GM18526 (cell line): ENCODE results near the gene ZNF778.

Experiments used
- POLR2A ChIP-seq: IDR thresholded peaks from 3 replicates; pipeline ENCODE4 v1.6.1; 2011; ENCODE audit not compliant: insufficient read length; ENCODE audit errors: extremely low read depth

Gene ZNF778

GRCh38 chr16:89261691-89262563 is 44.4 kb downstream of the ZNF778 start:
- no peak for TF ChIP-seq POLR2A

- no peak for TF ChIP-seq POLR2A
Measured at GRCh38 chr16:89264800-89265550, 47.5 kb downstream of the ZNF778 start.

DNA sequence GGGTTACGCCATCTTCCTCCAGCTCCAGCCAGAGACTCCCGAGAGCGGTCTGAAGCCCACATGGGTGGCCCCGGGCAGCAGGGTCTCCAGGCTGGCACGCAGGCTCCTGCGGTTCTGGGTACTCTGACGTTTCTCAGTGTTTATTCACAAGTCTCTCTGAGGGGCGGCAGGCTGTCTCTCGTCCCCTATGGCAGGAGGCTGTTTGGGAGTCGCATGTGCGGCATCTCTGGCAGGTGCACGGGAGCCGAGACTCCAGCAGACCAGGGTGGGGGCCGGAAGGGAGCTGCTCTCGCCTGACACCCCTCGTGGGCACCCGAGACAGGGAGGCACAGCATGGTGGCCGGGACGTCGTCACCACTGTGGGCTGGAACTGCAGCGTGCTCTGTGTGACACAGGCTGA is 48.1 kb downstream of the ZNF778 start:
- no peak for TF ChIP-seq POLR2A

DNA sequence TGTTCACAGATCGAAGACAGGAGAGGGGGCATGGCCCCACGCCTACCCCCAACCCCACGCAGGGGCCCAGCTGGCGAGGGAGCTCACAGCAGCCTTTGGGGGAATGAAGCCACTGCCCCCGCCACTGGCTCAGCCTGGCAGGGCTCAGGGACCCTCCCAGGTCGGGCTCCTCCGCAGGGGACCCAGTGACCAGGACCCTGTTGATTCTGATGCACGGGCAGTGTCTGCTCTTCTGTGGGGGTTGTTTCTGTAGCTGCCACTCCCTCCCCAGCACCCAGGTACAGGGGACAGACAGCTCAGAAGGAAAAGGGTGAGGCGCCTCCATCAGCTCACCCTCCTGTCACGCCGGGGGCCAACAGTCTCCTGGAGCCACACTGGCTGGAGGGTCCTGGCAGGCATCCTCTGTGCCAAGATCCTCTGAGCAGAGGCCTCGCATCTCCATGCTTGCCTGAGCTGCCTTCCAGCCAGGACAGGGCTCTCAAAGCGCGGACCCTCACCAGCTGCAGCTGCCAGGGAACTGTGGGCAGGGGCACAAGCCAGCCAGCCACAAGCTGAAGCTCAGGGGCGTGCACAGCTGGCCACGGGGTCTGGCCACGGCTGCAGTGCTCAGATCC is 49.1 kb downstream of the ZNF778 start:
- no peak for TF ChIP-seq POLR2A

- TF ChIP-seq POLR2A: no peak
Measured at GRCh38 chr16:89268585-89268984, 51.1 kb downstream of the ZNF778 start.

GRCh38 chr16:89268987-89269735 is 51.7 kb downstream of the ZNF778 start:
- no peak for TF ChIP-seq POLR2A

DNA sequence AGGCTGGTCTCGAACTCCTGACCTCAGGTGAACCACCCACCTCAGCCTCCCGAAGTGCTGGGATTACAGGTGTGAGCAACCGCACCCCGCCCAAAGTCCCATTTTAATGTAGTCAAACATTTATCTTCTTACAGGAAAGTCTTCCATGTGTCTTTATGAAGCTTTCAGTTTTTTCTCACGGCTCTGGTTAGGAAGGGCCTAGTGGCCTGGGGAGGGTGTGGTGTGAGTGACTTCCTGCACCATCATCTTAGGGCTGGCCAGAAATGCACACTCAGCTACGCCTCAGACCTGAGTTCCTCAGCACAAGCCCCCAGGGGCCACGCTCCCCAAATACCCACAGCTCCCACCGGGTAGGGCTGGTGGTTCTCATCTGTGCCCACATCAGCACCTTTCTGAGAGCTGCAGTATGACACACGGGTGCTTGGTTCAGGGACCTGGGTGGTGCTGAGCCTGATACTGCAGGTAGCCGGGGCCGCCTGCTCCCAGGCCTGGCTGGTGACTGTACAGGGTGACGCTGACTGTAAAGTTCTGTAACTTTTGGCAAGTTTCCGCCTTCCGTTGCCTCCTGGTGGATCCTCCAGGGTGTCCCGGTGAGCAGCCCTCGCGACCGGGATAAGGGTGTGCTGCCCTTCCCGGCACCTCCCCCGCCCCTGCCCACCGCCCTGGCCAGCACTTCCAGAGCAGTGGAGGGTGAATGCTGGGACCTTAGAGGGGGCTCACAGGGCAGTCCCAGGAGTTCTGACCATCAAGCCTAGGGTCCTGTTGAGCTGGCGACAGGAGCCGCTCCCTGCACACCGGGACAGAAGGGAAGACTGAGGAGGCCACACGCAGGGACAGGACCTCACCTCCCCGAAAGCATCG is 52.5 kb downstream of the ZNF778 start:
- TF ChIP-seq POLR2A: no peak

GRCh38 chr16:89270666-89271345 is 53.3 kb downstream of the ZNF778 start:
- no peak for TF ChIP-seq POLR2A

DNA sequence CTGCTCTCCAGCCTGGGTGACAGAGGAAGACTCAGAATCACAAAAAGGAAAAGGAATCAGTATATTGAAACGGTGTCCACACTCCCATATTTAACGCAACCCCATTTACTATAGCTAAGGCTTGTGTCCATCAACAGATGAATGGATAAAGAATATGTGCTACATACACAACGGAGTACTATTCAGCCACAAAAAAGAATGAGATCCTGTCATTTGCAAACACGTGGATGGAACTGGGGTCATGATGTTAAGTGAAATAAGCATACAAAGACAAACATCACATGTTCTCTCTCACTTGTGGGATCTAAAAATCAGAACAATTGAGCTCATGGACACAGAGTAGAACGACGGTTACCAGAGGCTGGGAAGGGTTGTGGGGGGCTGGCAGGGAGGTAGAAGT is 55.1 kb downstream of the ZNF778 start:
- TF ChIP-seq POLR2A: no peak

- TF ChIP-seq POLR2A: no peak
Measured at GRCh38 chr16:89273741-89274472, 56.4 kb downstream of the ZNF778 start.

- no peak for TF ChIP-seq POLR2A
Measured at GRCh38 chr16:89274561-89275283, 57.2 kb downstream of the ZNF778 start.

DNA sequence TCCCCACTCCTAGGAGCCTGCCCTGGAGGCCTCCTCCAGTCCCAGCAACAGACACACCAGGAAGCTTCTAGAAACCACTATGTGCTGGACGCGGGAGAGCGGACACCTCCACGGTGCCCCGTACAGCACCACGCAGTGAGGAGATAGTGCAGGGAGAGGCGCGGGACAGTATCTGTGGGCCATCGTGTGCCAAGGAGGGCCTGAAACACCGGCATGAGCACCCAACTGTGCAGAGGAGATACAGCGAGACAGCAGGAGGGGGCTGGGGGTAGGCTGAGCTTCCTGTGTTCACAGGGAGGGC is 57.7 kb downstream of the ZNF778 start:
- TF ChIP-seq POLR2A: no peak
